ENCODE measurements around the gene TNNC1.

The TNNC1 gene

GRCh38 chr3:52405601-52406110 lies 48.2 kb downstream of the TNNC1 start:
- TF ChIP-seq POLR2A (IDR thresholded peaks at IDR 0.05; ENCODE audit: low read depth, low read length): no peak
- FAIRE-seq (no peak), DNase-seq (ENCODE audit: insufficient read length, low spot score) (no peak)

DNA sequence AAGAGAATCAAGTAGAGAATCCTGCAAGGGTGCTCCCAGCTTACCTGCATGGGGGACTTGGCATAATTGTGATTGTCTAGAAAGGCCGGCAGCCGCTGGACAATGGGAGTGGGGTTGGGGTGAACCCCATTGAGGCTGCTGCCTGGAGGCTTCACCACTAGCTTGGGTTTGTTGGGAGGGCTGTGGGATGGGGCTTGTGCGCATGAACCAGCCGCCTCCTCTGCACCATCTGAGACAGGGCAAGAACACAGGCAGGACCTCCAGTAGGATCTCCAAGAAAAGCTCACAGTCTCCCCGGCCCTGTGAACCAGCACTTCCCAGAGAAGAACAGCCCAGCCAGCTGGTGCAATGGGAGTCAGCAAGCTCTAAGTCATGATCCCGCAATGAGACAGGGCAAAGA lies 48.8 kb downstream of the TNNC1 start:
- TF ChIP-seq POLR2A (IDR thresholded peaks at IDR 0.05; ENCODE audit: low read depth, low read length): no peak
- no peak for DNase-seq (ENCODE audit: insufficient read length, low spot score)
- no peak for FAIRE-seq

GRCh38 chr3:52404391-52404790 lies 49.5 kb downstream of the TNNC1 start:
- no peak for TF ChIP-seq POLR2A (IDR thresholded peaks at IDR 0.05; ENCODE audit: low read depth, low read length)
- FAIRE-seq (no peak), DNase-seq (ENCODE audit: insufficient read length, low spot score) (no peak)

- no peak for TF ChIP-seq POLR2A (IDR thresholded peaks at IDR 0.05; ENCODE audit: low read depth, low read length)
- DNase-seq (ENCODE audit: insufficient read length, low spot score): no peak
- no peak for FAIRE-seq
Measured at GRCh38 chr3:52403955-52404354, 49.9 kb downstream of the TNNC1 start.

- TF ChIP-seq POLR2A (IDR thresholded peaks at IDR 0.05; ENCODE audit: low read depth, low read length): no peak
- DNase-seq (ENCODE audit: insufficient read length, low spot score) (no peak), FAIRE-seq (no peak)
Measured at GRCh38 chr3:52403271-52403841, 50.5 kb downstream of the TNNC1 start.

DNA sequence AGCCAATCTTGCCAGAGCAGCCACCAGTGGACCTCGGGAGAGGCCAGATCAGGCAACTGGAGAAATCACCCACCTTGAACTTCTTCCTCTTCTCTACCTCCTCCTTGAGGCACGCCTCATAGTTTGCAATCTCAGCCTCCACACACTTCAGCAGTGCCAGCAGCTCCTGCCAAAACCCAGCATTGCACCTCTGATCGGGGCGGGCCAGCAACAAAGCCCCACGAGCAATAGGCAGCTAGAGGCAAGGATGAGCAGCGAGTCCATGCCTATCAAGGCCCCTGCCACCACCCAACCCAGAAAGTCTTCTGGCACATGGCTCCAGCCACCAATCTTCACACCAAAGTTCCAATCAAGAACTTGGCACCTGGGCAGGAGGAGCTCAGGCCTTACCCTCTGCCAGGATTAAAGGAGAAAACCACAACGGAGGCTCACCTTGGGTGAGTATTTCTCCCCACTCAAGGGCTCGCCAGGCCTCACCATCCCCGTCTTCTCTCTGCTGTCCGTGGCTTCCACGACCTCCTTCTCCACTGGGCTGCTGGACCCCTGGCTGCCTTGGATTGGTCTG lies 51.1 kb downstream of the TNNC1 start:
- DNase-seq (ENCODE audit: insufficient read length, low spot score) (no peak), FAIRE-seq (no peak)
- no peak for TF ChIP-seq POLR2A (IDR thresholded peaks at IDR 0.05; ENCODE audit: low read depth, low read length)

DNA sequence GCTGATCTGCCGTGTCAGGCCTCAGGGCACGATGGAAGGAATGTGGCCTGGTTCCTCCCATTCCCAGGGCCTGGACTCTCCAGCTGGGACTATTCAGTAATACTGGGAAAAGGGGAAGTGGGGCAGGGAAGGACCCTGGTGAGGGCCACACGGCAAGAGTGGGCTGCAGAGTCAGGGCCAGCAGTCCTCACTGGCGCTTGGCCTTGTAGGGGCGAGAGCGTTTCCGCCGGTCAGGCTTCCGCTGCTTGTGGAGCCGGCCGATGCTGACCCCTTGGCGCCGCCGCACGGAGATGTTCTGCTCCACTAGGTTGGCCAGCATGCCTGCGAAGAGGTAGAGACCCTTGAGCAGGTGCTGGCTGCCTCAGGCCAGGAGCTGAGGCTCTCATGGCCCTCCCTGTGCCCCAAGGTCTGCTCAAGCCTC lies 51.7 kb downstream of the TNNC1 start:
- FAIRE-seq: no peak
- DNase-seq (ENCODE audit: insufficient read length, low spot score): no peak
- TF ChIP-seq POLR2A (IDR thresholded peaks at IDR 0.05; ENCODE audit: low read depth, low read length): no peak

GRCh38 chr3:52401551-52401950 lies 52.3 kb downstream of the TNNC1 start:
- FAIRE-seq: no peak
- no peak for TF ChIP-seq POLR2A (IDR thresholded peaks at IDR 0.05; ENCODE audit: low read depth, low read length)
- DNase-seq (ENCODE audit: insufficient read length, low spot score): no peak
